ENCODE data around the gene IL25.
"Not testable (repeated sequence)": the region's sequence is repeated elsewhere in the genome, so short reads cannot be mapped to it uniquely, and the experiment has no call there.

Gene IL25

GRCh38 chr14:23385244-23385641, 12.6 kb downstream of the IL25 start:
- no peak for DNase-seq
- no peaks in the 10 kb centered on the region for H3K79me2 ChIP-seq (ENCODE audit: low read length)
- no peaks in the 10 kb centered on the region for H4K20me1 ChIP-seq (ENCODE audit: insufficient read depth, low read length)
- no peaks in the 10 kb centered on the region for H3K9me3 ChIP-seq (replicated peaks; ENCODE audit: insufficient read depth, low read length)
- peaks cover 8% of the 10 kb centered on the region for H3K27me3 ChIP-seq (replicated peaks; ENCODE audit: insufficient read depth, low read length)
- H3K4me2 ChIP-seq (ENCODE audit: low read depth, low read length): no peak overlapping the region
- no peak overlapping the region for H3K27ac ChIP-seq (ENCODE audit: low read length)
- no peaks in the 10 kb centered on the region for H3F3A ChIP-seq (ENCODE audit: insufficient read depth, low read length)
- no peaks in the 10 kb centered on the region for H3K36me3 ChIP-seq (replicated peaks; ENCODE audit: insufficient read depth, low read length)
- no peaks in the 10 kb centered on the region for H3K9me2 ChIP-seq (replicated peaks; ENCODE audit: insufficient read depth, low read length)
- TF ChIP-seq EZH2phosphoT487 (IDR thresholded peaks at IDR 0.05; ENCODE audit: low read length) (no peak), EZH2 (optimal IDR thresholded peaks at IDR 0.05; ENCODE audit: low read depth, low read length) (no peak), CTCF (IDR thresholded peaks at IDR 0.05; ENCODE audit: low read length) (no peak)
- no peak overlapping the region for H3K4me3 ChIP-seq (ENCODE audit: low read length)
- no peaks in the 10 kb centered on the region for H3K4me1 ChIP-seq (ENCODE audit: low read length)
- no peak overlapping the region for H3K9ac ChIP-seq (ENCODE audit: low read length)
- no peak overlapping the region for H2AFZ ChIP-seq (ENCODE audit: low read length)

GRCh38 chr14:23385642-23386265, 13.1 kb downstream of the IL25 start:
- H3K4me1 ChIP-seq (ENCODE audit: low read length): no peaks in the 10 kb centered on the region
- no peaks in the 10 kb centered on the region for H3K9me2 ChIP-seq (replicated peaks; ENCODE audit: insufficient read depth, low read length)
- no peak overlapping the region for H3K4me3 ChIP-seq (ENCODE audit: low read length)
- H3K9me3 ChIP-seq (replicated peaks; ENCODE audit: insufficient read depth, low read length): no peaks in the 10 kb centered on the region
- peaks cover 13% of the 10 kb centered on the region for H3K27me3 ChIP-seq (replicated peaks; ENCODE audit: insufficient read depth, low read length)
- H3K9ac ChIP-seq (ENCODE audit: low read length): no peak overlapping the region
- H3K36me3 ChIP-seq (replicated peaks; ENCODE audit: insufficient read depth, low read length): no peaks in the 10 kb centered on the region
- no peak for DNase-seq
- H3K79me2 ChIP-seq (ENCODE audit: low read length): no peaks in the 10 kb centered on the region
- no peaks in the 10 kb centered on the region for H3F3A ChIP-seq (ENCODE audit: insufficient read depth, low read length)
- no peak overlapping the region for H2AFZ ChIP-seq (ENCODE audit: low read length)
- no peak overlapping the region for H3K4me2 ChIP-seq (ENCODE audit: low read depth, low read length)
- no peaks in the 10 kb centered on the region for H4K20me1 ChIP-seq (ENCODE audit: insufficient read depth, low read length)
- H3K27ac ChIP-seq (ENCODE audit: low read length): no peak overlapping the region
- no peak for TF ChIP-seq EZH2 (optimal IDR thresholded peaks at IDR 0.05; ENCODE audit: low read depth, low read length)
- TF ChIP-seq CTCF (IDR thresholded peaks at IDR 0.05; ENCODE audit: low read length): no peak
- no peak for TF ChIP-seq EZH2phosphoT487 (IDR thresholded peaks at IDR 0.05; ENCODE audit: low read length)

GRCh38 chr14:23386266-23386657, 13.7 kb downstream of the IL25 start:
- not testable (repeated sequence) for H3K4me3 ChIP-seq (ENCODE audit: low read length); H3K27ac ChIP-seq (ENCODE audit: low read length); H2AFZ ChIP-seq (ENCODE audit: low read length); H3K4me1 ChIP-seq (ENCODE audit: low read length); H3F3A ChIP-seq (ENCODE audit: insufficient read depth, low read length); H4K20me1 ChIP-seq (ENCODE audit: insufficient read depth, low read length); H3K4me2 ChIP-seq (ENCODE audit: low read depth, low read length); DNase-seq; H3K9me2 ChIP-seq (replicated peaks; ENCODE audit: insufficient read depth, low read length); H3K9me3 ChIP-seq (replicated peaks; ENCODE audit: insufficient read depth, low read length); H3K79me2 ChIP-seq (ENCODE audit: low read length); H3K9ac ChIP-seq (ENCODE audit: low read length); H3K36me3 ChIP-seq (replicated peaks; ENCODE audit: insufficient read depth, low read length)
- peaks cover 18% of the 10 kb centered on the region for H3K27me3 ChIP-seq (replicated peaks; ENCODE audit: insufficient read depth, low read length)

GRCh38 chr14:23386999-23387398, 14.4 kb downstream of the IL25 start:
- Histone ChIP-seq H3K27me3 (replicated peaks; ENCODE audit: insufficient read depth, low read length) (peaks cover 25% of the 10 kb centered on the region), H3K4me2 (ENCODE audit: low read depth, low read length) (no peak overlapping the region), H3K9ac (ENCODE audit: low read length) (no peak overlapping the region), H4K20me1 (ENCODE audit: insufficient read depth, low read length) (no peaks in the 10 kb centered on the region), H3K4me1 (ENCODE audit: low read length) (no peaks in the 10 kb centered on the region), H3K9me2 (replicated peaks; ENCODE audit: insufficient read depth, low read length) (no peaks in the 10 kb centered on the region), H3F3A (ENCODE audit: insufficient read depth, low read length) (no peaks in the 10 kb centered on the region), H3K36me3 (replicated peaks; ENCODE audit: insufficient read depth, low read length) (no peaks in the 10 kb centered on the region), H3K79me2 (ENCODE audit: low read length) (no peaks in the 10 kb centered on the region), H3K27ac (ENCODE audit: low read length) (no peak overlapping the region), H2AFZ (ENCODE audit: low read length) (no peak overlapping the region), H3K9me3 (replicated peaks; ENCODE audit: insufficient read depth, low read length) (no peaks in the 10 kb centered on the region), H3K4me3 (ENCODE audit: low read length) (no peak overlapping the region)
- TF ChIP-seq CTCF (IDR thresholded peaks at IDR 0.05; ENCODE audit: low read length) (no peak), EZH2phosphoT487 (IDR thresholded peaks at IDR 0.05; ENCODE audit: low read length) (no peak), EZH2 (optimal IDR thresholded peaks at IDR 0.05; ENCODE audit: low read depth, low read length) (no peak)
- no peak for DNase-seq

All from MM.1S (cell line).